Stomach (tissue), 4 donors: Measurements from ENCODE around the gene FPR1.

Experiments
- EP300 ChIP-seq: sonication (generic); formaldehyde crosslinking; IDR thresholded peaks from one replicate; pipeline ENCODE4 v1.6.1; 2017; ENCODE audit warnings: antibody characterized with exemption
- POLR2A ChIP-seq, 4 donors: fragments of 450-650 bp; IDR thresholded peaks; one replicate each; pipeline ENCODE4 v1.6.1; 2016; ENCODE audit warnings: antibody characterized with exemption in 4 of 4, control low read depth in 2 of 4, mild to moderate bottlenecking in 1 of 4, moderate library complexity in 1 of 4
- POLR2AphosphoS5 ChIP-seq, 3 donors: sonication (generic); formaldehyde crosslinking; IDR thresholded peaks; one replicate each; pipeline ENCODE4 v1.6.1; 2016; ENCODE audit warnings: antibody characterized with exemption in 3 of 3
- TF ChIP-seq, protein P1 (sequence below), 7 experiments: fragments of 450-650 bp in 4 of 7; fragments of 200-600 bp in 3 of 7; sonication (generic) in 3 of 7; IDR thresholded peaks; one replicate each; pipeline ENCODE4 v1.5.1; 2016 to 2019; ENCODE audit warnings: antibody characterized with exemption in 7 of 7, control low read depth in 2 of 7, mild to moderate bottlenecking in 1 of 7

DNA sequence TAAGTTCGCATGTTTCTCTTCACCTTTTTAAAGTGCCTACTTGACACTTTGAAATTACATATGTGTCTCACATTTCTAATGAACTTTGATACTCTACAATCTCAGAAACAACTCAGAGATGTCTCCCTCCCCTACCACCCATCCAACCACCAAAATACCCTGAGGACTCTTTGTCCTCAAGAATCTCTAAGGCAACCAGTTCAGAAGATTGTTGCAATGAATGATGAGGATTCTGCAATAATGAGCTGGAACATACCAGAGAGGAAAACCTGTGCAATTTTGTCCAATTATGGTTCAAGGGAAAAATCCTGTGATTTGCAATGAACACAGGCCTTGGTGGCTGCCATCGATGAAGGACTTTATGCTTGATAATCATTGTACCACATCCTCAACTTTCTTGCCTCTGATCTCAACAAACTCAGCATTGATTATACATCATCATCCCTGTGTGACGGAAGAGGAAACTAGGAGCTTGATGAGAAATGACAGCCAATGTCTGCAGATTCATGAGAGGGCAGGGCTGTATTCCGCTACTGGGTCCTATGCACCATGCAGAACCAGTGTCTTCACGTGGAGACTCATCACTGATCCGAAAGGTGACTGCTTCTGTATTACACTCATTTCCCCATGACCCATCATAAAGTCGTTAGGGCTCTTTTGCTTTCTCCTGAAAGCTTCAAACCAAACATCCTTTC lies 1.1 kb downstream of the FPR1 start:
- no peak for TF ChIP-seq POLR2AphosphoS5 (IDR thresholded peaks at IDR 0.05)
- TF ChIP-seq, protein P1, sequence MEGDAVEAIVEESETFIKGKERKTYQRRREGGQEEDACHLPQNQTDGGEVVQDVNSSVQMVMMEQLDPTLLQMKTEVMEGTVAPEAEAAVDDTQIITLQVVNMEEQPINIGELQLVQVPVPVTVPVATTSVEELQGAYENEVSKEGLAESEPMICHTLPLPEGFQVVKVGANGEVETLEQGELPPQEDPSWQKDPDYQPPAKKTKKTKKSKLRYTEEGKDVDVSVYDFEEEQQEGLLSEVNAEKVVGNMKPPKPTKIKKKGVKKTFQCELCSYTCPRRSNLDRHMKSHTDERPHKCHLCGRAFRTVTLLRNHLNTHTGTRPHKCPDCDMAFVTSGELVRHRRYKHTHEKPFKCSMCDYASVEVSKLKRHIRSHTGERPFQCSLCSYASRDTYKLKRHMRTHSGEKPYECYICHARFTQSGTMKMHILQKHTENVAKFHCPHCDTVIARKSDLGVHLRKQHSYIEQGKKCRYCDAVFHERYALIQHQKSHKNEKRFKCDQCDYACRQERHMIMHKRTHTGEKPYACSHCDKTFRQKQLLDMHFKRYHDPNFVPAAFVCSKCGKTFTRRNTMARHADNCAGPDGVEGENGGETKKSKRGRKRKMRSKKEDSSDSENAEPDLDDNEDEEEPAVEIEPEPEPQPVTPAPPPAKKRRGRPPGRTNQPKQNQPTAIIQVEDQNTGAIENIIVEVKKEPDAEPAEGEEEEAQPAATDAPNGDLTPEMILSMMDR (IDR thresholded peaks at IDR 0.05), result no peak
- no peak for TF ChIP-seq POLR2A (IDR thresholded peaks at IDR 0.05)
- TF ChIP-seq EP300, result no peak
